ENCODE results near the gene DOK5.

DNA sequence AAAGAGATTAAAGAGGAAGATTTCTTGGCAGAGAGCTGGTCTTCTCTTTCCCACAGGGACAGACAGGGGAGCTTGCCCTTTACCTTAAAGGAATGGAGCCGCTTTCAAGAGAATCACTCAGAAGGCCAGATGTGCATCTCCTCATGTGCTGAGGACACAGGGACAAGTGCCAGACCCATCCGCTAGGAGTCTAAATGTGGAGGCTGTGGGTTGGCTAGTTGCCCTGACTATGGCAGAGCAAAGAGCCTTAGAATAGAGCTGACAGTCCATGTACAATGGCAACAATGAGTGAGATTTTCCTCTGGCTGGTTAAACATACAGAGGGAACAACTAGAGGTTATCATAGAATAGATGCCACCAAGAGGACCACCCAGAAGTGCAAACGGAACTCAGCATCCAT is 7.3 kb upstream of the DOK5 start:
- TF ChIP-seq, protein P1, sequence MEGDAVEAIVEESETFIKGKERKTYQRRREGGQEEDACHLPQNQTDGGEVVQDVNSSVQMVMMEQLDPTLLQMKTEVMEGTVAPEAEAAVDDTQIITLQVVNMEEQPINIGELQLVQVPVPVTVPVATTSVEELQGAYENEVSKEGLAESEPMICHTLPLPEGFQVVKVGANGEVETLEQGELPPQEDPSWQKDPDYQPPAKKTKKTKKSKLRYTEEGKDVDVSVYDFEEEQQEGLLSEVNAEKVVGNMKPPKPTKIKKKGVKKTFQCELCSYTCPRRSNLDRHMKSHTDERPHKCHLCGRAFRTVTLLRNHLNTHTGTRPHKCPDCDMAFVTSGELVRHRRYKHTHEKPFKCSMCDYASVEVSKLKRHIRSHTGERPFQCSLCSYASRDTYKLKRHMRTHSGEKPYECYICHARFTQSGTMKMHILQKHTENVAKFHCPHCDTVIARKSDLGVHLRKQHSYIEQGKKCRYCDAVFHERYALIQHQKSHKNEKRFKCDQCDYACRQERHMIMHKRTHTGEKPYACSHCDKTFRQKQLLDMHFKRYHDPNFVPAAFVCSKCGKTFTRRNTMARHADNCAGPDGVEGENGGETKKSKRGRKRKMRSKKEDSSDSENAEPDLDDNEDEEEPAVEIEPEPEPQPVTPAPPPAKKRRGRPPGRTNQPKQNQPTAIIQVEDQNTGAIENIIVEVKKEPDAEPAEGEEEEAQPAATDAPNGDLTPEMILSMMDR (IDR thresholded peaks at IDR 0.05; ENCODE audit: extremely low read depth in 1 of 2, insufficient read depth in 1 of 2, low read depth in 1 of 2, low read length in 2 of 2): no peak
- TF ChIP-seq MYC (IDR thresholded peaks at IDR 0.05; ENCODE audit: low read depth, low read length) (no peak), POLR2A (IDR thresholded peaks at IDR 0.05; ENCODE audit: low read depth, low read length) (no peak), EZH2 (IDR thresholded peaks at IDR 0.05; ENCODE audit: borderline replicate concordance, low read depth, low read length, severe bottlenecking) (no peak), POLR2AphosphoS5 (IDR thresholded peaks at IDR 0.05; ENCODE audit: insufficient read depth, low read depth, low read length) (no peak), JUN (IDR thresholded peaks at IDR 0.05; ENCODE audit: borderline replicate concordance, insufficient read depth, insufficient read length, low read depth) (no peak), GATA2 (IDR thresholded peaks at IDR 0.05; ENCODE audit: insufficient read depth, insufficient read length, low read depth, low read length) (no peak), FOS (IDR thresholded peaks at IDR 0.05; ENCODE audit: borderline replicate concordance, insufficient read depth, low read length) (no peak)
- TF ChIP-seq, protein P2, sequence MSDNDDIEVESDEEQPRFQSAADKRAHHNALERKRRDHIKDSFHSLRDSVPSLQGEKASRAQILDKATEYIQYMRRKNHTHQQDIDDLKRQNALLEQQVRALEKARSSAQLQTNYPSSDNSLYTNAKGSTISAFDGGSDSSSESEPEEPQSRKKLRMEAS (IDR thresholded peaks at IDR 0.05; ENCODE audit: insufficient read depth, insufficient read length): no peak
